Gastroesophageal sphincter (tissue), 4 donors: ENCODE measurements around the gene RAB19. TPM values are rescaled to one million over a fixed set of nuclear protein-coding genes. Genes with fewer than 3 reads are reported as not detected.

Source experiments
- ATAC-seq: fragments of 150-250 bp; one replicate; pipeline ENCODE4 v1.9.1; 2016; ENCODE audit warnings: mild to moderate bottlenecking, moderate library complexity
- H3K27ac ChIP-seq, 4 donors: fragments of 200-600 bp; sonication (generic) in 3 of 4; 1 replicate in 3 of 4; 2 replicates in 1 of 4; pipeline ENCODE4 v1.5.1; 2016 to 2019
- H3K27me3 ChIP-seq: fragments of 200-600 bp; sonication (generic); one replicate; pipeline ENCODE4 v1.5.1; 2019
- H3K36me3 ChIP-seq, 2 donors: fragments of 200-600 bp; sonication (generic); one replicate each; pipeline ENCODE4 v1.5.1; 2019; ENCODE audit warnings: control low read depth in 1 of 2
- H3K4me1 ChIP-seq, 3 donors: fragments of 200-600 bp; sonication (generic); 1 replicate in 2 of 3; 2 replicates in 1 of 3; pipeline ENCODE4 v1.5.1; 2016 to 2019; ENCODE audit warnings: control low read depth in 2 of 3
- H3K4me3 ChIP-seq, 2 donors: fragments of 200-600 bp; sonication (generic); one replicate each; pipeline ENCODE4 v1.5.1; 2019; ENCODE audit warnings: mild to moderate bottlenecking in 1 of 2, moderate library complexity in 1 of 2
- H3K9me3 ChIP-seq, 3 donors: fragments of 200-600 bp; sonication (generic); one replicate each; pipeline ENCODE4 v1.5.1; 2017 to 2019; ENCODE audit warnings: control low read depth in 2 of 3
- EP300 ChIP-seq: sonication (generic); formaldehyde crosslinking; IDR thresholded peaks from one replicate; pipeline ENCODE4 v1.6.1; 2017; ENCODE audit warnings: antibody characterized with exemption, mild to moderate bottlenecking
- POLR2A ChIP-seq, 2 donors: fragments of 450-650 bp; IDR thresholded peaks; one replicate each; pipeline ENCODE4 v1.6.1; 2017; ENCODE audit warnings: antibody characterized with exemption in 2 of 2, mild to moderate bottlenecking in 2 of 2, moderate library complexity in 1 of 2
- POLR2AphosphoS5 ChIP-seq: sonication (generic); formaldehyde crosslinking; IDR thresholded peaks from one replicate; pipeline ENCODE4 v1.6.1; 2017; ENCODE audit warnings: antibody characterized with exemption
- WGBS, 2 donors: methylation state at CpG; one replicate each; pipeline ENCODE4 v1.1.5; 2018; ENCODE audit warnings: low coverage in 1 of 2; 5-methylcytosine and 5-hydroxymethylcytosine counted together
- total RNA-seq, 4 donors: library from RNA; depleted of rRNA; stranded (reverse); fragments of >200 nt; gene quantifications; one replicate each; pipeline ENCODE4 v1.1.0, GENCODE V29; 2016
- TF ChIP-seq, protein P1 (sequence below), 4 experiments: fragments of 200-600 bp in 2 of 4; fragments of 450-650 bp in 2 of 4; sonication (generic) in 1 of 4; IDR thresholded peaks; one replicate each; pipeline ENCODE4 v1.5.1; 2017 to 2019; ENCODE audit warnings: antibody characterized with exemption in 4 of 4, mild to moderate bottlenecking in 2 of 4, moderate library complexity in 2 of 4

RAB19 gene
- total RNA-seq, 4 donors from 2014 or later = not detected

DNA sequence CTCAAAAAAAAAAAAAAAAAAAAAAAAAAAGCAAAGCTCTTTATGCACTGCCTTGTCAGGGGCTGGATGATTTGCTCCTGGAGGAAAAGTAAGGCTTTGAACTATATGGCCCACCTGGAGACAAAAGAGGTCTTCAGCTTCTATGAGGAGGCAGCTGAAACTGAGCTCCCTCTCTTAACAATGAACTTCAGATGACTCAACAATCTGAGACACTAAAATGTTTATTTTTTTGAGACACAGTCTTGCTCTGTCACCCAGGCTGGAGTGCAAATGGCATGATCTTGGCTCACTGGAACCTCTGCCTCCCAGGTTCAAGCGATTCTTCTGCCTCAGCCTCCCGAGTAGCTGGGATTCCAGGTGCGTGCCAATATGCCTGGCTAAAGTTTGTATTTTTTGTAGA lies 36.7 kb downstream of the RAB19 start:
- WGBS, 2 donors = 94% methylated on average over 3 of the region's 3 CpGs
- Histone ChIP-seq H3K4me1 (no peaks in the 10 kb centered on the region), H3K36me3 (no peaks in the 10 kb centered on the region), H3K27ac (no peak overlapping the region), H3K4me3 (no peak overlapping the region), H3K9me3 (no peaks in the 10 kb centered on the region), H3K27me3 (no peaks in the 10 kb centered on the region)
- TF ChIP-seq, protein P1, sequence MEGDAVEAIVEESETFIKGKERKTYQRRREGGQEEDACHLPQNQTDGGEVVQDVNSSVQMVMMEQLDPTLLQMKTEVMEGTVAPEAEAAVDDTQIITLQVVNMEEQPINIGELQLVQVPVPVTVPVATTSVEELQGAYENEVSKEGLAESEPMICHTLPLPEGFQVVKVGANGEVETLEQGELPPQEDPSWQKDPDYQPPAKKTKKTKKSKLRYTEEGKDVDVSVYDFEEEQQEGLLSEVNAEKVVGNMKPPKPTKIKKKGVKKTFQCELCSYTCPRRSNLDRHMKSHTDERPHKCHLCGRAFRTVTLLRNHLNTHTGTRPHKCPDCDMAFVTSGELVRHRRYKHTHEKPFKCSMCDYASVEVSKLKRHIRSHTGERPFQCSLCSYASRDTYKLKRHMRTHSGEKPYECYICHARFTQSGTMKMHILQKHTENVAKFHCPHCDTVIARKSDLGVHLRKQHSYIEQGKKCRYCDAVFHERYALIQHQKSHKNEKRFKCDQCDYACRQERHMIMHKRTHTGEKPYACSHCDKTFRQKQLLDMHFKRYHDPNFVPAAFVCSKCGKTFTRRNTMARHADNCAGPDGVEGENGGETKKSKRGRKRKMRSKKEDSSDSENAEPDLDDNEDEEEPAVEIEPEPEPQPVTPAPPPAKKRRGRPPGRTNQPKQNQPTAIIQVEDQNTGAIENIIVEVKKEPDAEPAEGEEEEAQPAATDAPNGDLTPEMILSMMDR (IDR thresholded peaks at IDR 0.05) = no peak
- TF ChIP-seq POLR2AphosphoS5 (no peak), EP300 (no peak), POLR2A (IDR thresholded peaks at IDR 0.05) (no peak)
- ATAC-seq = no peak

DNA sequence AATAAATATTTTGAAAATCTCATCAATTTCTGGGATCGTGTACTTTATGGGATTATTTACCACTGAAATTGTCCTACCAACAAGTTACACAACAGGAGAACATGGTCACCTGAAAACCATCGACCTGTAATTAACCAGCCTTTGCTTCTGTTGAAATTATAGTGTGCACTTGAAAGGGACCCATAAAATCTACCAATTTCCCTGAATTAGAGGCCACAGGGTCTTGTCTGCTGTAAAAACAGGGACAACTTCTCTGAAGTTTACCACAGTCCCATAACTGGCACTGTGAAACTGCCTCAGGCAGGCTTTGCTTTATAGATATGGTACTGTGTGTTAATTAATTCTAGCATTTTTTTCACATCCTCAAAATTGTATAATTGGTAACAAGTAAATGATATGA lies 37.7 kb downstream of the RAB19 start:
- no peaks in the 10 kb centered on the region for H3K36me3 ChIP-seq
- no peak for TF ChIP-seq POLR2A (IDR thresholded peaks at IDR 0.05)
- TF ChIP-seq POLR2AphosphoS5 = no peak
- TF ChIP-seq EP300 = no peak
- H3K4me3 ChIP-seq = no peak overlapping the region
- 94 to 95% methylated on average over 2 of the region's 2 CpGs for WGBS, 2 donors
- ATAC-seq = no peak
- H3K9me3 ChIP-seq = no peaks in the 10 kb centered on the region
- no peaks in the 10 kb centered on the region for H3K4me1 ChIP-seq
- H3K27me3 ChIP-seq = no peaks in the 10 kb centered on the region
- no peak overlapping the region for H3K27ac ChIP-seq

DNA sequence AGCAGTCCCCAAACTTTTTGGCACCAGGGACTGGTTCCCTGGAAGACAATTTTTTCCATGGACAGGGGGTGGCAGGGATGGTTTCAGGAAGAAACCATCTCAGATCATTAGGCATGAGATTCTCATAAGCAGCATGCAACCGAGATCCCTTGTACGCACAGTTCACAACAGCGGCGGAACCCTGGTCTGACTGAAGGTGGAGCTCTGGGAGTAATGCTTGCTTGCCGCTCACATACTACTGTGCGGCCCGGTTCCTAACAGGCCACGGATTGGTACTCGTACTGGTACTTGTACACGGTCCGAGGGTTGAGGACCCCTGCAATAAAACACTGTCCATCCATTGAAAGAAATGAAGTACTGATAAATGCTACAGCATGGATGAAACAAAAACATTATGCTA lies 42.6 kb downstream of the RAB19 start:
- 90% methylated on average over 11 of the region's 11 CpGs; no CpG with 5 or more reads in 1 of the 2 donors for WGBS, 2 donors
- Histone ChIP-seq H3K4me1 (no peaks in the 10 kb centered on the region), H3K27me3 (no peaks in the 10 kb centered on the region), H3K36me3 (peaks cover 0 to 13% of the 10 kb centered on the region in 2 donors), H3K9me3 (no peaks in the 10 kb centered on the region), H3K27ac (no peak overlapping the region), H3K4me3 (no peak overlapping the region)
- no peak for TF ChIP-seq POLR2A (IDR thresholded peaks at IDR 0.05)
- TF ChIP-seq, protein P1 (IDR thresholded peaks at IDR 0.05) = no peak
- no peak for TF ChIP-seq EP300
- TF ChIP-seq POLR2AphosphoS5 = no peak
- ATAC-seq = no peak

DNA sequence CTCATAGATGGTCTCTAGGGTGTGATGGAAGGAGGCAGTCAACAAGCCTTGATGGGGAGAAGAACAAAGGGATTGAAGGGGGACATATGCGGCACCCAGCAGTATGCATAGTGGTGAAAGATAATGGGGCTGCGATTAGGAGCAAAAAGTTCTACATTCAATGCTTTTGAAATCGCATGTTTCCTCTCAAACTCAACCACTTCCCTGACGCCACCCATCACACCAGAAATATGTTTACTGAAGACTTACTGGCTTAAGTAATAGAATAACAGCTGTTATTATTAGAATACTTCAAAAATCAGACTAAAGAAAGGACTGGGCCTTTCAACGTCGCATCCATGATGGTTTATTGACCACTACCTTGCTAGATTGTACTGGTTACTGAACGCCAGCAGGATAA lies 44.0 kb downstream of the RAB19 start:
- H3K9me3 ChIP-seq = no peaks in the 10 kb centered on the region
- H3K4me1 ChIP-seq = no peaks in the 10 kb centered on the region
- WGBS, 2 donors = 78 to 79% methylated on average over 7 of the region's 7 CpGs
- TF ChIP-seq POLR2A (IDR thresholded peaks at IDR 0.05) (no peak), POLR2AphosphoS5 (no peak), EP300 (no peak)
- TF ChIP-seq, protein P1 (IDR thresholded peaks at IDR 0.05) = no peak
- ATAC-seq = no peak
- peaks cover 0 to 27% of the 10 kb centered on the region in 2 donors for H3K36me3 ChIP-seq
- H3K27me3 ChIP-seq = no peaks in the 10 kb centered on the region
- no peak overlapping the region for H3K4me3 ChIP-seq
- H3K27ac ChIP-seq = no peak overlapping the region

DNA sequence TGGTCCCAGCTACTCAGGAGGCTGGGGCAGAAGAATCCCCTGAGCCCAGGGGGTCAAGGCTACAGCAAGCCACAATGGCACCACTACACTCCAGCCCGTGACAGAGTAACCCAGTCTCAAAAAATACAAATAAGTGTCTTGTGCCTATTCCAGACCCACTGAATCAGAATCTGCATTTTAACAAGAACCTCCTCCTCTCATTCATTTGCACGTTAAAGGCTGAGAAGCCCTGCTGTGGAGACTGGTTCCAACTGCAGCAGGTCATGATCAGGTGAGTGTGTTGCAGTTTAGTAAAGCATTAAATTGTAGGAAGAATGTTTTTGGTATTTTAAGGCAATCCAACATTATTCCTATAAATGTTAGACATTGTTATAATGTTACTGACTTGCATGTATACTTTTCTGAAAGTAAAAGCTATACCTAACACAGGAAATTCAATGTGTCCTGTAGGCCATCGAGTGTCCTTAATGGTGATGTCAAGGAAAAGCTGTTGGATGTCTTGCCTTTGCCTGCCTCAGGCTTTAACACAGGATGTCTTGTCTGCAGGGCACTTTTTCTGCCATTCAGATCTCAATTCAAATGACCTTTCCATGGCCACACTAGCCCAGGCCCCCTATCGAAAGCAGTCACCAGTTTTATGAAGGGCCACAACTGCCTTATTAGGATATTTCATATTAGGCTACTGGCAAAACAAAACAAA lies 45.1 kb downstream of the RAB19 start:
- peaks cover 0 to 37% of the 10 kb centered on the region in 2 donors for H3K36me3 ChIP-seq
- WGBS, 2 donors = 74 to 78% methylated on average over 2 to 4 of the region's 4 CpGs
- no peak for ATAC-seq
- no peaks in the 10 kb centered on the region for H3K4me1 ChIP-seq
- no peak overlapping the region for H3K27ac ChIP-seq
- no peak overlapping the region for H3K4me3 ChIP-seq
- H3K9me3 ChIP-seq = no peaks in the 10 kb centered on the region
- no peaks in the 10 kb centered on the region for H3K27me3 ChIP-seq
- TF ChIP-seq, protein P1 (IDR thresholded peaks at IDR 0.05) = no peak
- no peak for TF ChIP-seq POLR2AphosphoS5
- TF ChIP-seq EP300 = no peak
- TF ChIP-seq POLR2A (IDR thresholded peaks at IDR 0.05) = no peak
